SU-DHL-6 (cell line): Measurements from ENCODE around the gene ADRA2A.

ENCODE experiments used
- EZH2phosphoT487 ChIP-seq: fragments of 200-600 bp; sonication (generic), shearing (Covaris generic); conservative IDR thresholded peaks from 2 replicates; pipeline ENCODE4 v1.6.1; 2018; ENCODE audit warnings: mild to moderate bottlenecking, antibody characterized with exemption, low read length, moderate library complexity, mixed read lengths
- TF ChIP-seq, protein P1 (sequence below): fragments of 200-600 bp; sonication (generic); IDR thresholded peaks from one replicate; pipeline ENCODE4 v1.5.1; 2017; ENCODE audit warnings: antibody characterized with exemption, mild to moderate bottlenecking, low read length, moderate library complexity; ENCODE audit not compliant: insufficient read depth, poor library complexity, severe bottlenecking

DNA sequence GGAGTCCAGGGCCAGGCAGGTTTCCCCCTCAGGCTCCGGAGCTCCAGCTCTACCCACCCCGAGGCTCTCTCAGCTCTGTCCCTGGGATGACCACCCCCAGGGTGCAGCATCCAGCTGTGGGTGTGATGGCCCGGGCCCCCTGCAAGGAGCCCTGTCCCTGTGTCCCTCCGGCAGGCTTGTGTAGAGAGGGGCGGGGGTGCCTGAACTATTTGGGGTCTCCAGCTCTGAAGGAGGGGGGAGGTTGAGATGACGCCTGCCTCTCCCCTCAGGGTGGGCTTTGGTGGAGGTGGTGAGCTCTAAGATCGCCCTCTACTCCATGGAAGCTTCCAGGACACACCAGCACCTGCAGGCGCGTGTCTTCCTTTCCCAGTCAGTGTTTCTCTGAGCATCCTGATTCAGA, 39.4 kb downstream of the ADRA2A start:
- TF ChIP-seq, protein P1, sequence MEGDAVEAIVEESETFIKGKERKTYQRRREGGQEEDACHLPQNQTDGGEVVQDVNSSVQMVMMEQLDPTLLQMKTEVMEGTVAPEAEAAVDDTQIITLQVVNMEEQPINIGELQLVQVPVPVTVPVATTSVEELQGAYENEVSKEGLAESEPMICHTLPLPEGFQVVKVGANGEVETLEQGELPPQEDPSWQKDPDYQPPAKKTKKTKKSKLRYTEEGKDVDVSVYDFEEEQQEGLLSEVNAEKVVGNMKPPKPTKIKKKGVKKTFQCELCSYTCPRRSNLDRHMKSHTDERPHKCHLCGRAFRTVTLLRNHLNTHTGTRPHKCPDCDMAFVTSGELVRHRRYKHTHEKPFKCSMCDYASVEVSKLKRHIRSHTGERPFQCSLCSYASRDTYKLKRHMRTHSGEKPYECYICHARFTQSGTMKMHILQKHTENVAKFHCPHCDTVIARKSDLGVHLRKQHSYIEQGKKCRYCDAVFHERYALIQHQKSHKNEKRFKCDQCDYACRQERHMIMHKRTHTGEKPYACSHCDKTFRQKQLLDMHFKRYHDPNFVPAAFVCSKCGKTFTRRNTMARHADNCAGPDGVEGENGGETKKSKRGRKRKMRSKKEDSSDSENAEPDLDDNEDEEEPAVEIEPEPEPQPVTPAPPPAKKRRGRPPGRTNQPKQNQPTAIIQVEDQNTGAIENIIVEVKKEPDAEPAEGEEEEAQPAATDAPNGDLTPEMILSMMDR, result no peak
- TF ChIP-seq EZH2phosphoT487, result no peak
